Measurements from ENCODE around the gene GPR160.

GPR160 gene

GRCh38 chr3:170033489-170033888 is 4.3 kb upstream of the GPR160 start:
- DNase-seq = peak; percentile 40

GRCh38 chr3:170038434-170039110 is 777 bp downstream of the GPR160 start:
- peak; percentile 26 for DNase-seq

GRCh38 chr3:170040418-170040817 is 2.6 kb downstream of the GPR160 start:
- no peak for DNase-seq

GRCh38 chr3:170043506-170043905 is 5.7 kb downstream of the GPR160 start:
- DNase-seq = no peak

GRCh38 chr3:170044271-170044670 is 6.5 kb downstream of the GPR160 start:
- no peak for DNase-seq

- no peak for DNase-seq
Measured at GRCh38 chr3:170044795-170045244, 7.0 kb downstream of the GPR160 start.

GRCh38 chr3:170046269-170047132 is 8.7 kb downstream of the GPR160 start:
- DNase-seq = no peak

GRCh38 chr3:170047133-170047404 is 9.3 kb downstream of the GPR160 start:
- no peak for DNase-seq

- DNase-seq = no peak
Measured at GRCh38 chr3:170049146-170050000, 11.6 kb downstream of the GPR160 start.

- DNase-seq = no peak
Measured at GRCh38 chr3:170050753-170051152, 13.0 kb downstream of the GPR160 start.

- DNase-seq = no peak
Measured at GRCh38 chr3:170052398-170052797, 14.6 kb downstream of the GPR160 start.

GRCh38 chr3:170054204-170054603 is 16.4 kb downstream of the GPR160 start:
- DNase-seq = peak; percentile 50

- DNase-seq = peak; percentile 89
Measured at GRCh38 chr3:170055209-170055608, 17.4 kb downstream of the GPR160 start.

GRCh38 chr3:170056710-170057454 is 19.1 kb downstream of the GPR160 start:
- DNase-seq = peak; percentile 84

GRCh38 chr3:170057550-170057949 is 19.8 kb downstream of the GPR160 start:
- DNase-seq = peak; percentile 38

GRCh38 chr3:170058127-170058526 is 20.3 kb downstream of the GPR160 start:
- DNase-seq = peak; percentile 66

GRCh38 chr3:170059447-170059846 is 21.7 kb downstream of the GPR160 start:
- no peak for DNase-seq

- DNase-seq = no peak
Measured at GRCh38 chr3:170062068-170062467, 24.3 kb downstream of the GPR160 start.

GRCh38 chr3:170062769-170063168 is 25.0 kb downstream of the GPR160 start:
- no peak for DNase-seq

- no peak for DNase-seq
Measured at GRCh38 chr3:170063691-170064090, 25.9 kb downstream of the GPR160 start.

- DNase-seq = no peak
Measured at GRCh38 chr3:170064108-170064507, 26.3 kb downstream of the GPR160 start.

GRCh38 chr3:170075441-170076091 is 37.8 kb downstream of the GPR160 start:
- DNase-seq = no peak

Data from activated CD4-positive, alpha-beta T cell treated with anti-CD3 and anti-CD28 coated beads, Interleukin-10, Interleukin-2, amounts not matched to agents 100 ng/mL and 50 ng/mL, durations not matched to agents 16 hours and 8 hours (primary cell).